ENCODE results near the gene OR8B3. TPM values are rescaled to one million over a fixed set of nuclear protein-coding genes. Genes with fewer than 3 reads are reported as not detected.
"Not testable (repeated sequence)": the region's sequence is repeated elsewhere in the genome, so short reads cannot be mapped to it uniquely, and the experiment has no call there.

The OR8B3 gene
- total RNA-seq, 2 experiments from 2014 or later: not detected

GRCh38 chr11:124402326-124402922, 3.6 kb upstream of the OR8B3 start:
- Mint-ChIP-seq H3K36me3 (no peaks in the 10 kb centered on the region), H3K27ac (no peak overlapping the region), H3K27me3 (no peaks in the 10 kb centered on the region), H3K4me3 (no peak overlapping the region), H3K4me1 (no peaks in the 10 kb centered on the region), H3K9me3 (no peaks in the 10 kb centered on the region)
- peak; percentile 33 for DNase-seq

GRCh38 chr11:124396847-124397246, 2.0 kb downstream of the OR8B3 start:
- not testable (repeated sequence) for H3K9me3 Mint-ChIP-seq, DNase-seq, H3K4me1 Mint-ChIP-seq, H3K27me3 Mint-ChIP-seq, H3K4me3 Mint-ChIP-seq, H3K27ac Mint-ChIP-seq, H3K36me3 Mint-ChIP-seq

DNA sequence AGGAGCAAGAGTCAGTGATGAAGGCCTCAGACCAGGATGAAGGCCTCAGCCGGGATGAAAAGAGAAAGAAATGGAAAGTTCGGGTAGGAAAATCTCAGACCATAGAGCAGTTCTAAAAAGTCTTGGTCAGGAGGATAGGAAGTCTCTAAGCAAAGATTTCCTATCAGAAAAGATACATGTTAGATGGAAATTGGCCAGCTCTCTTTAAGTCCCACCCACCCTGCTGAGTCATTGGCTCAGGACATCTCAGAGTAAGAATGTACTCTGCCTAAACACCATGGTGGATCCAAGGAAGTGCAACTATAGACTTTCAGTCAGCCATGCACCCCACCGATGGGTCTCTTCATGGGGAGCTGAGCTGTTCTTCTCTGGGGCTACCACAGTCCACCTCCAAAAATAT, 4.4 kb downstream of the OR8B3 start:
- DNase-seq: no peak
- H3K36me3 Mint-ChIP-seq: no peaks in the 10 kb centered on the region
- no peak overlapping the region for H3K27ac Mint-ChIP-seq
- no peaks in the 10 kb centered on the region for H3K9me3 Mint-ChIP-seq
- H3K4me1 Mint-ChIP-seq: no peaks in the 10 kb centered on the region
- H3K4me3 Mint-ChIP-seq: no peak overlapping the region
- peaks cover 10% of the 10 kb centered on the region for H3K27me3 Mint-ChIP-seq

DNA sequence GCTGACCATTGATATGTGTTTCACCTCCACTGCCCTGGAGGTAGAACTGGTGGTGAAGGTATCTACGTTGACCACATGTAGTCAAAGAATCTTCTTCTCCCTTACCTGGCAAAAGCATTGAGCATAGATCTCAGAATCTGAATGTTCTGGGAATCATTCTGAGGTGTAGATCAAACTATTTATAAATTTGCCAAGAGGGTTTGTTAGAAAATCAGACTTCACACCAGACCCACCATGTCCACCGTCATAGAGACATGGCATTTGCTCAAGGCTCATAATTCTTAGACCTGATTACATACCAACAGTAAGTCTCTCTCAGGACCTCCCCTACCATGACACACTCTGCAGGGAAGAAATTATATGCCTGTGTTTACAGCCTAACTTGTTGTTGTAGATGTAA, 14.4 kb downstream of the OR8B3 start, which contains the start of gene OR8B2:
OR8B2 (minus strand) TSS at position 101 of the 400 bp plus-strand sequence. CDS start 1,156 bp downstream, outside the sequence.
- no peak for DNase-seq
- H3K27me3 Mint-ChIP-seq: no peaks in the 10 kb centered on the region
- H3K4me1 Mint-ChIP-seq: no peaks in the 10 kb centered on the region
- no peak within 1 kb of the TSS for H3K4me3 Mint-ChIP-seq
- H3K9me3 Mint-ChIP-seq: no peaks in the 10 kb centered on the region
- no peaks in the 10 kb centered on the region for H3K36me3 Mint-ChIP-seq
- H3K27ac Mint-ChIP-seq: no peak within 1 kb of the TSS

DNA sequence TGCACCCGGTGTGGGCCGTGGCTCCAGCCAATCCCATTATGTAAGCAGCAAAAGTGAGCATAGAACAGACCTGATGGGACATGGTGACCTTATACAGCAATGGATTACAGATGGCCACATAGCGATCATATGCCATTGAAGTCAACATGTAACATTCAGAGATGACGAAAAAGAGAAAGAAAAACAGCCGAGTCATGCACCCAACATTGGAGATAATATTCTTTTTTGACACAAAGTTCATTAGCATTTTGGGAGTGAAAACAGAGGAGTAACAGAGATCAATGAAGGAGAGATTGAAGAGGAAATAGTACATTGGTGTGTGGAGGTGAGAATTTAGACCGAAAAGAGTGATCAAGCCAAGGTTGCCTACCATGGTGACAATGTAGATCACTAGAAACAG, 16.0 kb downstream of the OR8B3 start:
- not testable (repeated sequence) for H3K27ac Mint-ChIP-seq, H3K36me3 Mint-ChIP-seq, H3K9me3 Mint-ChIP-seq, H3K4me1 Mint-ChIP-seq, DNase-seq, H3K27me3 Mint-ChIP-seq, H3K4me3 Mint-ChIP-seq

- Mint-ChIP-seq H3K27ac (no peak overlapping the region), H3K4me1 (no peaks in the 10 kb centered on the region), H3K9me3 (no peaks in the 10 kb centered on the region), H3K27me3 (no peaks in the 10 kb centered on the region), H3K4me3 (no peak overlapping the region), H3K36me3 (no peaks in the 10 kb centered on the region)
- no peak for DNase-seq
Measured at GRCh38 chr11:124380585-124380984, 18.2 kb downstream of the OR8B3 start.

GRCh38 chr11:124376280-124376679, 22.5 kb downstream of the OR8B3 start:
- no peak overlapping the region for H3K27ac Mint-ChIP-seq
- no peaks in the 10 kb centered on the region for H3K27me3 Mint-ChIP-seq
- H3K9me3 Mint-ChIP-seq: no peaks in the 10 kb centered on the region
- H3K4me1 Mint-ChIP-seq: no peaks in the 10 kb centered on the region
- H3K4me3 Mint-ChIP-seq: no peak overlapping the region
- DNase-seq: no peak
- H3K36me3 Mint-ChIP-seq: no peaks in the 10 kb centered on the region

GRCh38 chr11:124359566-124359965, 39.3 kb downstream of the OR8B3 start:
- Mint-ChIP-seq H3K27me3 (peaks cover 3% of the 10 kb centered on the region), H3K27ac (no peak overlapping the region), H3K4me3 (no peak overlapping the region), H3K9me3 (no peaks in the 10 kb centered on the region), H3K4me1 (no peaks in the 10 kb centered on the region), H3K36me3 (no peaks in the 10 kb centered on the region)
- DNase-seq: no peak

DNA sequence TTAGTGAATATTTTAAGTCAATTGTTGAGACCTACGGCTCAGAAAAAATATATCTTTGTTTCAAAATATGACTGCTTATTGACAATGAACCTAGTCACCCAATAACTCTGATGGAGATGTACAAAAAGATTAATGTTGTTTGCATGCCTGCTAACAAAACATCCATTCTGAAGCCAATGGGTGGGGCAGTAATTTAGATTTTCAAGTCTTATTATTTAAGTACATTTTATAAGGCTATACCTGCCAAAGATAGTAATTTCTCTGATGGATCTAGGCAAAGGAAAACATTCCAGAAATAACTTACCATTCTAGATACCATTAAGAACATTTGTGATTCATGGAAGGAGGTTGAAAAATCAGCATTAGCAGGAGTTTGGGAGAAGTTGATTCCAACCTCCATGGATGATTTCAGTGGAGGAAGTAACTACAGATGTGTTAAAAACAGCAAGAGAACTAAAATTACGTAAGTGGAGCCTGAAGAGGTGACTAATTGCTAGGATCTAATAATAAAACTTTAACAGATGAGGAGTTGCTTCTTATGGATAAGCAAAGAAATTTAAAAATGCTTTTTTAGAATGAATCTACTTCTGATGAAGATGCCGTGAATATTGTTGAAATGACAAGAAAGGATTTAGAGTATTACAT, 52.4 kb downstream of the OR8B3 start:
- DNase-seq: no peak
- Mint-ChIP-seq H3K4me3 (no peak overlapping the region), H3K27me3 (peaks cover 12% of the 10 kb centered on the region), H3K27ac (no peak overlapping the region), H3K4me1 (no peaks in the 10 kb centered on the region), H3K36me3 (no peaks in the 10 kb centered on the region), H3K9me3 (no peaks in the 10 kb centered on the region)

Other genes starting within 250 kb of the OR8B3 start
- not detected for gene OR10D3, start 215.7 kb downstream of the OR8B3 start, total RNA-seq
- gene OR8G1, start 157.9 kb downstream of the OR8B3 start, total RNA-seq: not detected
- not detected for gene OR8G5, start 142.6 kb downstream of the OR8B3 start, total RNA-seq
- not detected for gene OR8D1, start 85.1 kb downstream of the OR8B3 start, total RNA-seq
- gene OR8D2, start 78.8 kb downstream of the OR8B3 start, total RNA-seq: not detected
- gene OR8B2, start 14.5 kb downstream of the OR8B3 start, total RNA-seq: not detected
- not detected for gene OR8B4, start 25.8 kb upstream of the OR8B3 start, total RNA-seq
- not detected for gene OR8B8, start 46.7 kb upstream of the OR8B3 start, total RNA-seq
- gene OR8B12, start 144.6 kb upstream of the OR8B3 start, total RNA-seq: not detected
- not detected for gene OR8A1, start 171.0 kb upstream of the OR8B3 start, total RNA-seq
- not detected for gene PANX3, start 212.4 kb upstream of the OR8B3 start, total RNA-seq
- gene TBRG1, start 223.8 kb upstream of the OR8B3 start, total RNA-seq: 10 to 100 TPM; 37.8 to 38.2 TPM

Data from activated naive CD8-positive, alpha-beta T cell treated with anti-CD3 and anti-CD28 coated beads for 36 hours (primary cell).